BJ (cell line): Measurements from ENCODE around the gene CCDC107. TPM values are rescaled to one million over a fixed set of nuclear protein-coding genes. Genes with fewer than 3 reads are reported as not detected.

Experiments
- CTCF ChIA-PET: fragments of 350-600 bp; formaldehyde crosslinking; extraction: SDS; loops from one replicate; lab custom pipeline; 2021; ENCODE audit warnings: antibody characterized with exemption, inconsistent platforms; lab: Yijun Ruan, JAX
- POLR2A ChIA-PET: fragments of 300-600 bp; sonication (Branson Sonifier 250); formaldehyde crosslinking; extraction: SDS; loops from one replicate; lab custom pipeline; 2021; ENCODE audit warnings: antibody characterized with exemption; lab: Charles Lee
- DNase-seq: peaks from one replicate; pipeline ENCODE4 v3.0.0-alpha.2; 2011; ENCODE audit warnings: low read depth
- H3K27me3 ChIP-seq: 2 replicates; pipeline ENCODE4 v1.6.0; 2011; ENCODE audit warnings: low read length; ENCODE audit not compliant: control insufficient read depth, insufficient read depth
- H3K36me3 ChIP-seq: 2 replicates; pipeline ENCODE4 v1.5.1; 2011; ENCODE audit warnings: low read length; ENCODE audit not compliant: control insufficient read depth, insufficient read depth
- H3K4me3 ChIP-seq: 2 replicates; pipeline ENCODE4 v1.5.1; 2011; ENCODE audit warnings: low read depth, mild to moderate bottlenecking, control low read depth, low read length
- CTCF ChIP-seq: IDR thresholded peaks from 2 replicates; pipeline ENCODE4 v1.5.1; 2011; ENCODE audit warnings: low read depth, mild to moderate bottlenecking, control low read depth, inconsistent platforms, low read length, moderate library complexity; ENCODE audit not compliant: insufficient read depth
- polyA plus RNA-seq: library from polyadenylated mRNA; depleted of rRNA; stranded (reverse); fragments of >200 nt; gene quantifications from 2 replicates; pipeline ENCODE4 v1.2.3, GENCODE V29; 2011

CCDC107 gene
- polyA plus RNA-seq, 1 experiment: 27.9 TPM

DNA sequence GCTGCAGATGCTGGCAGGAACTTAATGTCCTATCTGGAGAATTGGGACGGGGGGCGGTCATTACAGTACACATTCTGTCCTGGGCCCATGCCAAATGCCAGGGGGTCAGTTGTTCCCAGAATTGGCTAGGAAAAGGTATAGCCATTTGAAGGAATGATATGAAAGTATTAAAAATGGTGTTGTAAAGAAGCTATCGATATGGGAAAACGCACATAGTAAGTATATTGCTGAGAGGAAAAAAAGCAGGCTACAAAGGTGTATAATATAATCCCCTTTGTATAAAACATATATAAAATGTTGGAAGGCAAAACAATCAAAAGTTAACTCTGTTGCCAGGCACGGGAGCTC lies 7.4 kb downstream of the CCDC107 start:
- H3K4me3 ChIP-seq: peak overlapping the region; percentile 59
- ChIA-PET CTCF (interaction anchor here (0.6 to 6.4 kb wide), 7 partner anchors 8 to 64 kb away, joined by 3 to 63 read pairs (median 6); partner anchors contain the start of gene CA9), POLR2A (interaction anchor here (0.7 kb wide), 1 partner anchor 23 kb away, joined by 3 read pairs; no protein-coding TSS in a partner anchor)
- H3K27me3 ChIP-seq: no peaks in the 10 kb centered on the region
- DNase-seq: no peak
- no peak for TF ChIP-seq CTCF
- H3K36me3 ChIP-seq: no peaks in the 10 kb centered on the region

DNA sequence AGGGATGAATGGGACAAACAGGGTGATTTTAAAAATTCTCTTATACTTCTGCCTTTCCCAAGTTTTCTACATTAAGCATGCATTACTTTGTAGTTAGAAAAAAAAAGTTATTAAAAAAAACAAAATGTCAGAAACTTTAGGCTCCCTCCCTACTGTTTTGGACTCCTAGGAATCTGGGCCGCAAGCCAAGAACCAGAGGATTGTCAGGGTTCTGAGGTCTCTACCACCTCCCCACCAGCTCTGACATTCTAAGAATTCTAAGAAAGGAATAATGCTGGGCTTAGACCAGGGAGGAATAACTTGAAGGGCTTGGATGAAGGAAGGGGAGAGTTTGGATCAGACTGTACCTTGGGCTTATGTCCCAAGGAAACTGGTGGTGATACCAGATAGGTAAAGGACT lies 8.0 kb downstream of the CCDC107 start:
- no peak for DNase-seq
- Histone ChIP-seq H3K27me3 (no peaks in the 10 kb centered on the region), H3K4me3 (no peak overlapping the region), H3K36me3 (no peaks in the 10 kb centered on the region)
- CTCF ChIA-PET: interaction anchor here (0.6 to 6.4 kb wide), 6 partner anchors 7 to 66 kb away, joined by 3 to 63 read pairs (median 4); partner anchors contain the start of genes CA9, CREB3 and TLN1
- no peak for TF ChIP-seq CTCF
- POLR2A ChIA-PET: interaction anchor here (0.7 kb wide), 1 partner anchor 22 kb away, joined by 3 read pairs; no protein-coding TSS in a partner anchor

GRCh38 chr9:35666549-35666948 lies 8.5 kb downstream of the CCDC107 start:
- H3K27me3 ChIP-seq: no peaks in the 10 kb centered on the region
- CTCF ChIA-PET: interaction anchor here (0.7 to 6.4 kb wide), 3 partner anchors 9 to 66 kb away, joined by 3 to 63 read pairs (median 5); partner anchors contain the start of genes CREB3 and TLN1
- H3K4me3 ChIP-seq: no peak overlapping the region
- no peaks in the 10 kb centered on the region for H3K36me3 ChIP-seq
- no peak for TF ChIP-seq CTCF
- POLR2A ChIA-PET: no interaction called here
- no peak for DNase-seq

GRCh38 chr9:35667939-35668338 lies 9.8 kb downstream of the CCDC107 start:
- H3K4me3 ChIP-seq: no peak overlapping the region
- H3K27me3 ChIP-seq: no peaks in the 10 kb centered on the region
- ChIA-PET CTCF (no interaction called here), POLR2A (no interaction called here)
- no peak for TF ChIP-seq CTCF
- DNase-seq: no peak
- no peaks in the 10 kb centered on the region for H3K36me3 ChIP-seq

GRCh38 chr9:35669331-35670145 lies 11.4 kb downstream of the CCDC107 start:
- DNase-seq: no peak
- H3K27me3 ChIP-seq: no peaks in the 10 kb centered on the region
- TF ChIP-seq CTCF: no peak
- ChIA-PET POLR2A (interaction anchor here (0.8 kb wide), 1 partner anchor 26 kb away, joined by 14 read pairs; no protein-coding TSS in a partner anchor), CTCF (interaction anchor here (0.9 to 2.5 kb wide), 8 partner anchors 8 to 27 kb away, joined by 3 to 19 read pairs (median 4); partner anchors contain the start of genes CCDC107 and RMRP)
- no peak overlapping the region for H3K4me3 ChIP-seq
- no peaks in the 10 kb centered on the region for H3K36me3 ChIP-seq
